RWPE1 (cell line): ENCODE results near the gene TMEM150B.

Source experiments
- CTCF ChIA-PET: fragments of 350-600 bp; sonication (Branson Sonifier 250); formaldehyde crosslinking; extraction: SDS; loops from one replicate; lab custom pipeline; 2021; lab: Yijun Ruan, JAX
- POLR2A ChIA-PET: fragments of 400-600 bp; formaldehyde crosslinking; extraction: SDS; loops from one replicate; lab custom pipeline; 2020; ENCODE audit warnings: antibody characterized with exemption; ENCODE audit not compliant: low non-redundant PET; lab: Yijun Ruan, JAX
- DNase-seq: peaks from one replicate; pipeline ENCODE4 v3.0.0; 2012; ENCODE audit warnings: low spot score
- H3K27ac ChIP-seq: fragments of 450-650 bp; 2 replicates; pipeline ENCODE4 v1.5.1; 2017
- TF ChIP-seq, protein P1 (sequence below): fragments of 450-650 bp; conservative IDR thresholded peaks from 2 replicates; pipeline ENCODE4 v1.5.1; 2017; ENCODE audit warnings: low read depth, mild to moderate bottlenecking

TMEM150B gene

DNA sequence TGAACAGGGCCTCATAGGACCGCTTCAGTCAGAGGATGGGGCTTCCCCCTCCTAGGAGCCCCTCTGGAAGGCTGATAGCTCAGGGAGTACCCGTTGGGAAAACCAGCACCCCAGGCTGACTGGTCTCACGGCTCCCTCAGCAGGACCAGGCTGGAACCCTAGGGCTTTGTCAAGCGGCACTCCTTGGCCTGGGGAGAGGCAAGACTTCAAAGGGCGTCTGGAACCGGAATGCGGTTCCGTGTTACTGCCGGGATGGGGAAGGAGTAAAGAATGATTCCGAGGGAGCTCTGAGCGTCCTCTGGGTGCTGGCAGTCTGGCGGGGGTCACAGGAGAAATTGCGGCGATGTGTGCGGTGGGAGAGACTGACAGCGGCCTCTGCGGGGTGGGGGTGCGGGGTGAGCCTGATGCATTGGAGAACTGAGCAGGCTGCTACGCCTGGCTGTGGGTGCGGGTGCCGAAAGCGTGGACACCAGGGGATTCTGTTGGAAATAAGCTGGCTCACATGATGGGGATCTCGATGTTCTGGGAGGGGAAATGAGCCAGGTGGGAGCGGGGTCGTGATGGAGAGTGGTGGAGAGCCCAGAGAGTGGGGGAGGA is 27.5 kb upstream of the TMEM150B start:
- CTCF ChIA-PET, result interaction anchor here (0.5 to 1.0 kb wide), 3 partner anchors 31 to 114 kb away, joined by 3 to 4 read pairs (median 3); partner anchors contain the start of gene TMEM238
- H3K27ac ChIP-seq, result peak overlapping the region; percentile 97; the same call in 1 of the 2 replicates
- TF ChIP-seq, protein P1, sequence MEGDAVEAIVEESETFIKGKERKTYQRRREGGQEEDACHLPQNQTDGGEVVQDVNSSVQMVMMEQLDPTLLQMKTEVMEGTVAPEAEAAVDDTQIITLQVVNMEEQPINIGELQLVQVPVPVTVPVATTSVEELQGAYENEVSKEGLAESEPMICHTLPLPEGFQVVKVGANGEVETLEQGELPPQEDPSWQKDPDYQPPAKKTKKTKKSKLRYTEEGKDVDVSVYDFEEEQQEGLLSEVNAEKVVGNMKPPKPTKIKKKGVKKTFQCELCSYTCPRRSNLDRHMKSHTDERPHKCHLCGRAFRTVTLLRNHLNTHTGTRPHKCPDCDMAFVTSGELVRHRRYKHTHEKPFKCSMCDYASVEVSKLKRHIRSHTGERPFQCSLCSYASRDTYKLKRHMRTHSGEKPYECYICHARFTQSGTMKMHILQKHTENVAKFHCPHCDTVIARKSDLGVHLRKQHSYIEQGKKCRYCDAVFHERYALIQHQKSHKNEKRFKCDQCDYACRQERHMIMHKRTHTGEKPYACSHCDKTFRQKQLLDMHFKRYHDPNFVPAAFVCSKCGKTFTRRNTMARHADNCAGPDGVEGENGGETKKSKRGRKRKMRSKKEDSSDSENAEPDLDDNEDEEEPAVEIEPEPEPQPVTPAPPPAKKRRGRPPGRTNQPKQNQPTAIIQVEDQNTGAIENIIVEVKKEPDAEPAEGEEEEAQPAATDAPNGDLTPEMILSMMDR, result no peak
- POLR2A ChIA-PET, result no interaction called here
- no peak for DNase-seq

DNA sequence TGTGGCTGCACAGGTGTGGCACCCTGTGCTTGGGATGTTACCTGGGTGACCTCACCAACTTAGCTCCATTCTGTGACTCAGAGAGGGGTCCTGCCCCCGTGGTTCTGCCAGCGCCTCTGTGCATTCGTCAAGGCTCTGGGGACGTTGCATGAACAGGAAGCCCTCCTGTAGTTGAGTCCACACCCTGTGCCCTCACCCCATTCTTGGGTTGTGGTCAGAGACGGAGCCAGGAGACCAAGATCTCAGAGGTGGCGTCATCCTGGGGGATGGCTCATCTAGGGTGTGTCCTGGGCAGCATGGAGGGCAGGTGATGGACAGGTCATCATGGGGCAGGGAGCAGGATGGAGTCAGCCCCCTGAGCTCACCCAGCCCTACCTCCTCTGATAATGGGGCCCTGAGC is 26.9 kb upstream of the TMEM150B start:
- CTCF ChIA-PET, result interaction anchor here (0.5 to 0.8 kb wide), 3 partner anchors 32 to 113 kb away, joined by 3 to 4 read pairs (median 3); partner anchors contain the start of gene TMEM238
- POLR2A ChIA-PET, result interaction anchor here (0.6 to 0.9 kb wide), 2 partner anchors 72 to 254 kb away, joined by 3 read pairs; no protein-coding TSS in a partner anchor
- no peak for DNase-seq
- TF ChIP-seq, protein P1, result no peak
- peak overlapping the region; percentile 97 for H3K27ac ChIP-seq

DNA sequence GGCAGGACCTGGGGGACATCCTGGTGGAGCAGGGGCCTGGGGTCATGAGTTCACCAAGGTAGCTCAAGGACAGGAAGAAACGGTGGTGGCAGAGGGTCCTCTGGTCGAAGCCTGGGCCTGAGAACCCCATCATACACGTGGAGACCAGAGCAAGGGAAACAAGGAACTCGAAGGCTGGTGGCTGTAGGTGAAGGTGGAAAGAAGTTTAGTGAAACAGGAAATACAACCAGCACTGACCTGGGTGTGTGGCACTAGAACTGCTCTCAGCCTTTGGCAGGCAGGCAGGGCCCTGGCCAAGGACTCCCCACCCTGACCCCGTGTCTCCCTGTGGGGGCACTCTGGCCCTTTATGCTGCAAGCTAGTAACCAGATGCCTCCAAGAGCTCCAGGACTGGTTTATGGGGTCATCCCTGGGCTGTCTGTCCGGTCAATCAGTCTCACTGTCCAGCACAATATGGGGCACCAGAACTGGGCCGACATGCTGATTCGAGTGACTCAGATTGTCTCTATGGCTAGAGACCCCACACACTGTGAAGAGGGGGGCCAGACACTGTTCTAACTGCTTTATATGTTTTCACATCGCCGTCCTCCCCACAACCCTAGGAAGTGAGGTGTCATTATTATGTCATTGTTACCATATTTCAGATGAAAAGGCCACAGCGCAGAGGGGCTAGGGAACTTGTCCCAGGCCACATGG is 25.6 kb upstream of the TMEM150B start:
- peak overlapping the region; percentile 97 for H3K27ac ChIP-seq
- TF ChIP-seq, protein P1, result no peak
- POLR2A ChIA-PET, result no interaction called here
- no peak for DNase-seq
- CTCF ChIA-PET, result no interaction called here

DNA sequence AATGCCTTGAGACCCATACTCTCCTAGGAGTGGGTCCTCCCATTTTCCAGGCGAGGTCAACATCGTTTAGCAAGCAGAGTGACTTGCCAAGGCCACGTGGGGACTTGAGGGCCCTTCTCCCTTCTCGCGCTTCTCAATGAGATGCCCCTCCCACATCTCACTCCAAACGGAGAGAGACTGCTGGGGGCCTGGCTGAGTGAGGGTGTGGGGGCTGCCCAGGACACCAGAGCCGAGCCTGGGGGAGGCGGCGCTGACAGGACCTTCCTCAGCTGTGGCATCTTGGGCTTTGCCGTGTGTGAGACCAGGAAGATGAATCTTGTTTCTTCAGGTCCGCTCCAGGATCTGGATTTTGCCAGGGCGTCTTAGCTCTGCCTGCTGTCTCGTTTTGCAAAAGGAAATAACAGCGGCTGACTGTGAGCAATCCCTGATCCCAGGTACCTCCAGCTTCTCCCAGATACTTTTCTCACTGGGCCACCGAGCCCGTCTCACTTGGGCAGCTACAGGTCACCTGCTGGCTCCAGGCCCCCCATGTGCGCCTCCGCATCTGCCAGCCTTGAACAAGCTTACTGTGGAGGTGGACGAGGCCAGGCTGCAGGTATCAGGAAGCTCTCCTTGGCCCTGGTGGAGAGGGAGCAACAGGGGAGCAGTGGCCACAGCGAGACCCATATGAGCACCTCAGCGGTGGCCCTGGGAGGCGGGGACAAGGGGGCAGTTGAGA is 23.3 kb upstream of the TMEM150B start:
- ChIA-PET CTCF (interaction anchor here (0.5 to 1.1 kb wide), 2 partner anchors 12 to 187 kb away, joined by 3 read pairs; no protein-coding TSS in a partner anchor), POLR2A (no interaction called here)
- TF ChIP-seq, protein P1, result no peak
- peak overlapping the region; percentile 97 for H3K27ac ChIP-seq
- DNase-seq, result no peak

DNA sequence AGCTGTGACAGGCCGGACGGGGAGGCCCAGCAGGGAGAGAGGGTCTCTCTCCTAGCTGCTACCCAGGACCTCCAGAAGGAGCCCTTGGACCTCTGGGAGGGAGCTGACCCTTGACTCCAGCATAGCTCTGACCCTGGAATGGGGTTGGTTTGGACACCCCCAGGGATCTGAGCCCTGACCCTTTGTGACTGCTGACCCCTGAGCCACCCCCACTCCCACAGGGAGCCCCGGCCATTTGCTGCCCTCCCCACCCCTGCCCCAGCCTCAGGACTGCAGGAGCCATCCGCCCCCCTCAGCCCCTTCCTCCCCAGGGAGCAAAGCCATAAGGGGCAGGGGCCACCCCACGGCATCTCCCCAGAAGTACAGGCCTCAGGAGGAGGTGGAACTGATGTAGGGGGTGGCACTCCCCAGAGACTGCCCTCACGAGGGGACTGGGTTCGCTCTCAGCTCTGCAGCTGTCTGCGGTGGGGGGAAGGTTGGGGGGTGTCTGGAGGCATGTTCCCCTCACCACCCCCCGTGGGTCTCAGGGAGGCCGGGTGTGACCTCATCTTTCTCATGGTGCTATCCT is 22.4 kb upstream of the TMEM150B start:
- POLR2A ChIA-PET, result no interaction called here
- peak overlapping the region; percentile 97 for H3K27ac ChIP-seq
- CTCF ChIA-PET, result interaction anchor here (0.5 to 1.1 kb wide), 3 partner anchors 11 to 186 kb away, joined by 3 to 4 read pairs (median 3); no protein-coding TSS in a partner anchor
- TF ChIP-seq, protein P1, result no peak
- DNase-seq, result no peak
